H1 (cell line): ENCODE results near the gene HOXA6. TPM values are rescaled to one million over a fixed set of nuclear protein-coding genes. Genes with fewer than 3 reads are reported as not detected.

Source experiments
- CTCF ChIA-PET: fragments of 300-600 bp; sonication (Branson Sonifier 250); formaldehyde crosslinking; loops from one replicate; lab custom pipeline; 2021; ENCODE audit not compliant: partially characterized antibody; lab: Charles Lee
- POLR2A ChIA-PET: fragments of 300-600 bp; sonication (Branson Sonifier 250); formaldehyde crosslinking; loops from one replicate; lab custom pipeline; 2021; ENCODE audit warnings: inconsistent platforms; ENCODE audit not compliant: partially characterized antibody; lab: Charles Lee
- DNase-seq, 2 experiments: peaks; one replicate each; pipeline versions ENCODE4 v3.0.0 to v3.0.0-alpha.2; 2010 to 2022; ENCODE audit warnings: low spot score in 2 of 2, low read depth in 1 of 2, mixed read lengths in 1 of 2
- FAIRE-seq: peaks from 2 replicates; lab custom pipeline; 2011; peaks lifted over from hg19 to GRCh38; lab: Jason Lieb, UNC
- H2AFZ ChIP-seq: 2 replicates; pipeline ENCODE4 v1.8.1; 2012; ENCODE audit warnings: low read length, inconsistent platforms
- H2AK5ac ChIP-seq: 2 replicates; pipeline ENCODE4 v1.6.1; 2013; ENCODE audit warnings: low read depth, low read length
- H2BK120ac ChIP-seq: replicated peaks from 2 replicates; pipeline ENCODE3; 2013; ENCODE audit warnings: low read depth, low read length, inconsistent platforms
- H2BK12ac ChIP-seq: 2 replicates; pipeline ENCODE4 v1.6.1; 2013; ENCODE audit warnings: low read depth, low read length
- H2BK15ac ChIP-seq: 2 replicates; pipeline ENCODE4 v1.6.1; 2013; ENCODE audit warnings: low read length
- H2BK20ac ChIP-seq: 2 replicates; pipeline ENCODE4 v1.6.1; 2013; ENCODE audit warnings: low read length
- H2BK5ac ChIP-seq: 2 replicates; pipeline ENCODE4 v1.6.1; 2013; ENCODE audit warnings: low read depth, low read length
- H3K14ac ChIP-seq: 2 replicates; pipeline ENCODE4 v1.6.1; 2013; ENCODE audit warnings: inconsistent platforms; ENCODE audit not compliant: insufficient read length
- H3K18ac ChIP-seq: 2 replicates; pipeline ENCODE4 v1.6.1; 2013; ENCODE audit warnings: low read length; ENCODE audit errors: extremely low read depth
- H3K23ac ChIP-seq: 2 replicates; pipeline ENCODE4 v1.6.1; 2013; ENCODE audit warnings: inconsistent platforms; ENCODE audit not compliant: insufficient read length
- H3K23me2 ChIP-seq: 2 replicates; pipeline ENCODE4 v1.6.1; 2013; ENCODE audit warnings: low read depth, low read length
- H3K27ac ChIP-seq: 2 replicates; pipeline ENCODE4 v1.6.1; 2011; ENCODE audit warnings: low read depth, low read length, inconsistent platforms
- H3K27me3 ChIP-seq, 4 experiments: replicated peaks in 1 of 4; 1 replicate in 1 of 4; 2 replicates in 3 of 4; pipeline versions ENCODE4 v1.6.1 to v1.8.1; 2011 to 2013; ENCODE audit warnings: low read length in 3 of 4, mild to moderate bottlenecking in 3 of 4, inconsistent platforms in 2 of 4, mixed read lengths in 2 of 4, moderate library complexity in 1 of 4; ENCODE audit not compliant: control insufficient read depth in 3 of 4, insufficient read depth in 3 of 4; ENCODE audit errors: extremely low read depth in 1 of 4
- H3K36me3 ChIP-seq, 4 experiments: 2 replicates each; pipeline versions ENCODE4 v1.6.1 to v1.8.1; 2011 to 2013; ENCODE audit warnings: mild to moderate bottlenecking in 4 of 4, low read length in 3 of 4, moderate library complexity in 2 of 4, control low read depth in 1 of 4, inconsistent platforms in 1 of 4; ENCODE audit not compliant: insufficient read depth in 4 of 4, control insufficient read depth in 2 of 4
- H3K4ac ChIP-seq: replicated peaks from 2 replicates; pipeline ENCODE3; 2013; ENCODE audit warnings: low read length, low read depth, mixed read lengths, inconsistent platforms; ENCODE audit not compliant: insufficient read length
- H3K4me1 ChIP-seq, 4 experiments: replicated peaks in 1 of 4; 1 replicate in 1 of 4; 2 replicates in 3 of 4; pipeline versions ENCODE4 v1.6.1 to v1.8.1; 2011 to 2013; ENCODE audit warnings: low read length in 3 of 4, inconsistent platforms in 2 of 4, mixed read lengths in 1 of 4; ENCODE audit not compliant: insufficient read depth in 4 of 4, control insufficient read depth in 3 of 4
- H3K4me2 ChIP-seq, 2 experiments: 2 replicates each; pipeline versions ENCODE4 v1.6.1 to v1.8.1; 2011 to 2013; ENCODE audit warnings: low read depth in 2 of 2, low read length in 2 of 2, control low read depth in 1 of 2, inconsistent platforms in 1 of 2, mild to moderate bottlenecking in 1 of 2; ENCODE audit not compliant: insufficient read depth in 1 of 2
- H3K4me3 ChIP-seq, 4 experiments: fragments of 200-600, 300-600 bp in 1 of 4; sonication (generic), shearing (Covaris generic), sonication (Bioruptor Twin) in 1 of 4; 2 replicates each; pipeline versions ENCODE4 v1.5.1 to v1.8.1; 2011 to 2016; ENCODE audit warnings: low read length in 4 of 4, low read depth in 3 of 4, control low read depth in 2 of 4, inconsistent platforms in 2 of 4, mild to moderate bottlenecking in 2 of 4, mixed read lengths in 1 of 4, moderate library complexity in 1 of 4; ENCODE audit not compliant: insufficient read depth in 2 of 4; ENCODE audit errors: extremely low read depth in 1 of 4
- H3K56ac ChIP-seq: replicated peaks from 2 replicates; pipeline ENCODE3; 2013; ENCODE audit warnings: low read depth, mild to moderate bottlenecking, mixed read lengths, low read length, inconsistent platforms; ENCODE audit not compliant: insufficient read length
- H3K79me1 ChIP-seq: 2 replicates; pipeline ENCODE4 v1.6.1; 2013; ENCODE audit warnings: low read depth, low read length, control low read depth
- H3K79me2 ChIP-seq, 2 experiments: 2 replicates each; pipeline versions ENCODE4 v1.6.1 to v1.8.1; 2012 to 2013; ENCODE audit warnings: low read length in 2 of 2, mild to moderate bottlenecking in 2 of 2, inconsistent platforms in 1 of 2; ENCODE audit not compliant: insufficient read depth in 2 of 2, control insufficient read depth in 1 of 2
- H3K9ac ChIP-seq, 4 experiments: replicated peaks in 1 of 4; 1 replicate in 1 of 4; 2 replicates in 3 of 4; pipeline versions ENCODE4 v1.6.1 to v1.8.1; 2011 to 2013; ENCODE audit warnings: low read depth in 3 of 4, low read length in 3 of 4, control low read depth in 2 of 4, mild to moderate bottlenecking in 2 of 4, moderate library complexity in 2 of 4, inconsistent platforms in 1 of 4; ENCODE audit errors: extremely low read depth in 1 of 4
- H3K9me3 ChIP-seq, 2 experiments: 2 replicates each; pipeline versions ENCODE4 v1.6.1 to v1.8.1; 2012 to 2013; ENCODE audit warnings: mild to moderate bottlenecking in 2 of 2, moderate library complexity in 2 of 2, control low read depth in 1 of 2, inconsistent platforms in 1 of 2, low read depth in 1 of 2, low read length in 1 of 2, mixed read lengths in 1 of 2; ENCODE audit not compliant: insufficient read depth in 2 of 2
- H4K20me1 ChIP-seq, 2 experiments: replicated peaks in 1 of 2; 2 replicates each; pipeline versions ENCODE3 to v1.8.1; 2011 to 2013; ENCODE audit warnings: inconsistent platforms in 2 of 2, low read length in 2 of 2, mild to moderate bottlenecking in 1 of 2; ENCODE audit not compliant: insufficient read depth in 2 of 2, control insufficient read depth in 1 of 2
- H4K5ac ChIP-seq: 2 replicates; pipeline ENCODE4 v1.6.1; 2013; ENCODE audit warnings: low read length, low read depth, mixed read lengths, inconsistent platforms; ENCODE audit not compliant: insufficient read length
- H4K8ac ChIP-seq: 2 replicates; pipeline ENCODE4 v1.8.0; 2013; ENCODE audit warnings: mild to moderate bottlenecking, moderate library complexity, low read length, inconsistent platforms; ENCODE audit not compliant: insufficient read depth; ENCODE audit errors: extremely low read depth
- H4K91ac ChIP-seq: replicated peaks from 2 replicates; pipeline ENCODE3; 2013; ENCODE audit warnings: low read length, mixed read lengths, inconsistent platforms; ENCODE audit not compliant: insufficient read length
- ASH2L ChIP-seq: fragments of 200-600, 300-600 bp; sonication (generic); IDR thresholded peaks from one replicate; pipeline ENCODE4 v1.7.1; 2017; ENCODE audit warnings: low read length
- EZH2 ChIP-seq: fragments of 200-600 bp; sonication (generic); IDR thresholded peaks from 2 replicates; pipeline ENCODE4 v1.7.1; 2012; ENCODE audit warnings: low read depth, mild to moderate bottlenecking, moderate library complexity, low read length, inconsistent platforms; ENCODE audit not compliant: severe bottlenecking
- JUN ChIP-seq: IDR thresholded peaks from 2 replicates; pipeline ENCODE4 v1.6.1; 2011; ENCODE audit warnings: low read depth, mild to moderate bottlenecking, improper control_type of control experiment, low read length
- KDM5A ChIP-seq: fragments of 200-600 bp; IDR thresholded peaks from 2 replicates; pipeline ENCODE4 v1.7.1; 2012; ENCODE audit warnings: mild to moderate bottlenecking, low read length, inconsistent platforms, mixed read lengths
- POU5F1 ChIP-seq: IDR thresholded peaks from 2 replicates; pipeline ENCODE4 v1.6.1; 2011; ENCODE audit warnings: low read depth, mild to moderate bottlenecking, low read length, moderate library complexity
- SAP30 ChIP-seq: fragments of 300-600 bp; sonication (generic); IDR thresholded peaks from 2 replicates; pipeline ENCODE4 v1.7.1; 2012; ENCODE audit warnings: low read length, moderate library complexity, mild to moderate bottlenecking, inconsistent platforms; ENCODE audit not compliant: insufficient read depth, insufficient replicate concordance
- SP2 ChIP-seq: IDR thresholded peaks from 2 replicates; pipeline ENCODE4 v1.6.1; 2012; ENCODE audit warnings: mild to moderate bottlenecking, low read length, inconsistent platforms
- SUZ12 ChIP-seq: fragments of 200-600 bp; sonication (generic); IDR thresholded peaks from 2 replicates; pipeline ENCODE4 v1.6.1; 2012; ENCODE audit warnings: mild to moderate bottlenecking, inconsistent platforms, low read length, moderate library complexity, mixed read lengths
- USF2 ChIP-seq: IDR thresholded peaks from 2 replicates; pipeline ENCODE4 v1.6.1; 2011; ENCODE audit warnings: low read length, improper control_type of control experiment
- WGBS, 2 experiments: shearing (Covaris generic) in 1 of 2; methylation state at CpG; one replicate each; pipeline versions ENCODE4 v1.1.6 to v1.1.7; 2013 to 2015; ENCODE audit warnings: low lambda C conversion rate in 2 of 2, mixed read lengths in 2 of 2, inconsistent platforms in 1 of 2, low coverage in 1 of 2, missing lambda C conversion rate in 1 of 2; ENCODE audit not compliant: insufficient replicate concordance in 2 of 2, insufficient coverage in 1 of 2, insufficient read length in 1 of 2; ENCODE audit errors: extremely low coverage in 1 of 2, missing lambda C conversion rate in 1 of 2; 5-methylcytosine and 5-hydroxymethylcytosine counted together
- polyA plus RNA-seq, 7 experiments: library from polyadenylated mRNA; depleted of rRNA in 3 of 7; stranded (reverse) in 5 of 7; unstranded in 2 of 7; fragments of >200 nt in 5 of 7; fragments of 200-250 nt in 2 of 7; gene quantifications; 1 replicate in 5 of 7; 2 replicates in 1 of 7; 4 replicates in 1 of 7; pipeline versions ENCODE4 v1.2.1 to v1.2.3, GENCODE V29; 2011 to 2013; ENCODE audit warnings: missing spikeins in 2 of 7, mixed read lengths in 2 of 7
- total RNA-seq: library from RNA; stranded (reverse); fragmentation: NEBNext Ultra II Directional; extraction: Animal tissue kit (Norgen Biotek cat#: 25700); gene quantifications from 2 replicates; pipeline ENCODE4 v1.2.1, GENCODE V29; 2021
- TF ChIP-seq, protein P1 (sequence below): IDR thresholded peaks from 2 replicates; pipeline ENCODE4 v1.6.1; 2011; ENCODE audit warnings: low read depth, mild to moderate bottlenecking, low read length; ENCODE audit not compliant: insufficient read depth

HOXA6 gene
- total and polyA plus RNA-seq, 2 of the 8 experiments (the other 6 are each of a cell fraction or from before 2014, with no cell fraction given): not detected

GRCh38 chr7:27129729-27130539 lies 17.6 kb downstream of the HOXA6 start:
- Histone ChIP-seq H2BK12ac (no peak overlapping the region), H3K36me3 (peaks cover 0 to 16% (median 0%) of the 10 kb centered on the region in 4 experiments; a peak in 2 of 8 replicates), H4K5ac (no peak overlapping the region), H2AFZ (no peak overlapping the region), H3K9me3 (peaks cover 0 to 4% of the 10 kb centered on the region in 2 experiments; a peak in 1 of 4 replicates), H3K4me2 (peak overlapping the region; percentile 56 to 63), H4K20me1 (peaks cover 14 to 32% of the 10 kb centered on the region in 2 experiments), H2BK5ac (no peak overlapping the region), H3K56ac (no peak overlapping the region), H3K79me2 (no peaks in the 10 kb centered on the region), H3K23ac (no peak overlapping the region), H3K27me3 (peaks cover 98 to 100% (median 100%) of the 10 kb centered on the region in 4 experiments), H3K27ac (no peak overlapping the region), H2BK120ac (no peak overlapping the region), H2BK20ac (no peak overlapping the region), H3K4ac (no peak overlapping the region), H2AK5ac (no peak overlapping the region), H3K9ac (no peak overlapping the region), H4K8ac (no peak overlapping the region), H3K4me1 (peaks cover 0 to 4% (median 2%) of the 10 kb centered on the region in 4 experiments; a peak in 4 of 7 replicates), H3K4me3 (peak overlapping the region in 2 of 4 experiments; percentile 11 to 60; a peak in 3 of 8 replicates), H3K18ac (no peak overlapping the region), H2BK15ac (no peak overlapping the region), H4K91ac (no peak overlapping the region), H3K14ac (no peak overlapping the region), H3K79me1 (no peaks in the 10 kb centered on the region), H3K23me2 (peaks cover 4% of the 10 kb centered on the region; the same call in 1 of the 2 replicates)
- ChIA-PET POLR2A (no interaction called here), CTCF (interaction anchor here (1.4 to 2.4 kb wide), 3 partner anchors 10 to 266 kb away, joined by 3 to 13 read pairs (median 7); partner anchors contain the start of gene HOXA5)
- WGBS, 2 experiments: 11% methylated on average over 30 of the region's 72 CpGs; no CpG with 5 or more reads in 1 of the 2 experiments
- peak in 1 of 2 experiments; percentile 59 for DNase-seq
- FAIRE-seq: no peak
- TF ChIP-seq SAP30 (no peak), JUN (no peak), POU5F1 (no peak), EZH2 (peak; percentile 97), KDM5A (no peak), ASH2L (no peak), USF2 (no peak), SUZ12 (peak; percentile 87), SP2 (no peak)
- TF ChIP-seq, protein P1, sequence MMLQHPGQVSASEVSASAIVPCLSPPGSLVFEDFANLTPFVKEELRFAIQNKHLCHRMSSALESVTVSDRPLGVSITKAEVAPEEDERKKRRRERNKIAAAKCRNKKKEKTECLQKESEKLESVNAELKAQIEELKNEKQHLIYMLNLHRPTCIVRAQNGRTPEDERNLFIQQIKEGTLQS: no peak
